ENCODE data around the gene KDM5B.

KDM5B gene

GRCh38 chr1:202687798-202688197, 120.4 kb downstream of the KDM5B start:
- DNase-seq (ENCODE audit: low read depth) = no peak
- H3K4me3 ChIP-seq (ENCODE audit: low read length) = no peak overlapping the region
- TF ChIP-seq CTCF (IDR thresholded peaks at IDR 0.05; ENCODE audit: insufficient read depth, low read depth, low read length, missing control alignments) = no peak

- TF ChIP-seq CTCF (IDR thresholded peaks at IDR 0.05; ENCODE audit: insufficient read depth, low read depth, low read length, missing control alignments) = no peak
- H3K4me3 ChIP-seq (ENCODE audit: low read length) = no peak overlapping the region
- DNase-seq (ENCODE audit: low read depth) = no peak
These were observed 120.9 kb downstream of the KDM5B start for GRCh38 chr1:202687370-202687769.

GRCh38 chr1:202685641-202686040, 122.6 kb downstream of the KDM5B start:
- H3K4me3 ChIP-seq (ENCODE audit: low read length) = no peak overlapping the region
- no peak for TF ChIP-seq CTCF (IDR thresholded peaks at IDR 0.05; ENCODE audit: insufficient read depth, low read depth, low read length, missing control alignments)
- DNase-seq (ENCODE audit: low read depth) = peak; percentile 27

- DNase-seq (ENCODE audit: low read depth) = no peak
- no peak for TF ChIP-seq CTCF (IDR thresholded peaks at IDR 0.05; ENCODE audit: insufficient read depth, low read depth, low read length, missing control alignments)
- no peak overlapping the region for H3K4me3 ChIP-seq (ENCODE audit: low read length)
These were observed 123.5 kb downstream of the KDM5B start for GRCh38 chr1:202684716-202685115.

GRCh38 chr1:202683029-202683428, 125.2 kb downstream of the KDM5B start:
- no peak overlapping the region for H3K4me3 ChIP-seq (ENCODE audit: low read length)
- no peak for TF ChIP-seq CTCF (IDR thresholded peaks at IDR 0.05; ENCODE audit: insufficient read depth, low read depth, low read length, missing control alignments)
- no peak for DNase-seq (ENCODE audit: low read depth)

- no peak for DNase-seq (ENCODE audit: low read depth)
- TF ChIP-seq CTCF (IDR thresholded peaks at IDR 0.05; ENCODE audit: insufficient read depth, low read depth, low read length, missing control alignments) = no peak
- no peak overlapping the region for H3K4me3 ChIP-seq (ENCODE audit: low read length)
These were observed 125.7 kb downstream of the KDM5B start for GRCh38 chr1:202682477-202682876.

GRCh38 chr1:202681736-202682420, 126.3 kb downstream of the KDM5B start:
- no peak overlapping the region for H3K4me3 ChIP-seq (ENCODE audit: low read length)
- TF ChIP-seq CTCF (IDR thresholded peaks at IDR 0.05; ENCODE audit: insufficient read depth, low read depth, low read length, missing control alignments) = no peak
- no peak for DNase-seq (ENCODE audit: low read depth)
